KMS-11 (cell line): Measurements from ENCODE around the gene DPT.

Experiments
- H2AFZ ChIP-seq: fragments of 200-600 bp; sonication (generic); 2 replicates; pipeline ENCODE4 v1.6.1; 2016; ENCODE audit warnings: antibody characterized with exemption, mixed run types, low read depth
- H3K27ac ChIP-seq: fragments of 200-600 bp; sonication (generic); 2 replicates; pipeline ENCODE4 v1.6.1; 2016; ENCODE audit warnings: mild to moderate bottlenecking, mixed run types
- H3K27me3 ChIP-seq: fragments of 200-600 bp; sonication (generic); 2 replicates; pipeline ENCODE4 v1.6.1; 2017; ENCODE audit warnings: mild to moderate bottlenecking, low read depth, mixed run types, moderate library complexity; ENCODE audit not compliant: insufficient read depth
- H3K36me3 ChIP-seq: fragments of 200-600 bp; sonication (generic); 2 replicates; pipeline ENCODE4 v1.6.1; 2017; ENCODE audit warnings: mild to moderate bottlenecking, mixed run types; ENCODE audit not compliant: insufficient read depth
- H3K4me1 ChIP-seq: fragments of 200-600 bp; sonication (generic); 2 replicates; pipeline ENCODE4 v1.6.1; 2016; ENCODE audit warnings: mild to moderate bottlenecking, low read depth, mixed run types; ENCODE audit not compliant: poor library complexity, severe bottlenecking
- H3K4me2 ChIP-seq: fragments of 200-600 bp; sonication (generic); 2 replicates; pipeline ENCODE4 v1.7.0; 2016; ENCODE audit warnings: mild to moderate bottlenecking, mixed run types
- H3K4me3 ChIP-seq: fragments of 200-600 bp; sonication (generic); IDR thresholded peaks from 2 replicates; pipeline ENCODE4 v1.6.1; 2017; ENCODE audit warnings: low read depth, low read length, mixed read lengths; ENCODE audit not compliant: insufficient read depth
- H3K79me2 ChIP-seq: fragments of 200-600 bp; sonication (generic); 2 replicates; pipeline ENCODE4 v1.6.1; 2016; ENCODE audit warnings: low read depth, mixed run types; ENCODE audit not compliant: insufficient read depth
- H3K9ac ChIP-seq: fragments of 200-600 bp; sonication (generic); 2 replicates; pipeline ENCODE4 v1.6.1; 2016; ENCODE audit warnings: mild to moderate bottlenecking, mixed run types
- H4K20me1 ChIP-seq: fragments of 200-600 bp; sonication (generic); 2 replicates; pipeline ENCODE4 v1.6.1; 2016; ENCODE audit warnings: mild to moderate bottlenecking, mixed run types; ENCODE audit not compliant: insufficient read depth
- TF ChIP-seq, protein P1 (sequence below): fragments of 200-600 bp; sonication (generic); conservative IDR thresholded peaks from 2 replicates; pipeline ENCODE4 v1.6.1; 2017; ENCODE audit warnings: low read depth, mild to moderate bottlenecking, antibody characterized with exemption, low read length, moderate library complexity, mixed read lengths

Gene DPT

DNA sequence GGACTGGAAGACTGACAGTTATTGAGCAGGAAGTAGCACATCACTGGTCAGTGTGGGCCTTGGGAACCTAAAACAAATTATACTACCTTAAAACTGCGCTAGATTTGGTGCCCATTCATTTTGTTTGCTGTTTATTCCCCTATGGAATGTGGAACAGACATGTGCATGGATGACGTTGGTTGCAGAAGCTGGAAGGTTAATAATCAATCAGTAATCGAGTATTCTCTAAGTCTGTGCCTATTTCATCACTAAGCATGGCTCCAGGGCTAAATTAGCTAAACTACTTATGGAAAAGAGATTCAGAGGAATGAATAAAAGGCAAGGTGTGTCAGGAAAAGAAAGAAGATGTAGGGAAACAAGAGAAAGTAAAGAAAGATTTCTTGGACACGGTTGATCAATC is 33.5 kb upstream of the DPT start:
- H3K4me1 ChIP-seq: no peaks in the 10 kb centered on the region
- TF ChIP-seq, protein P1, sequence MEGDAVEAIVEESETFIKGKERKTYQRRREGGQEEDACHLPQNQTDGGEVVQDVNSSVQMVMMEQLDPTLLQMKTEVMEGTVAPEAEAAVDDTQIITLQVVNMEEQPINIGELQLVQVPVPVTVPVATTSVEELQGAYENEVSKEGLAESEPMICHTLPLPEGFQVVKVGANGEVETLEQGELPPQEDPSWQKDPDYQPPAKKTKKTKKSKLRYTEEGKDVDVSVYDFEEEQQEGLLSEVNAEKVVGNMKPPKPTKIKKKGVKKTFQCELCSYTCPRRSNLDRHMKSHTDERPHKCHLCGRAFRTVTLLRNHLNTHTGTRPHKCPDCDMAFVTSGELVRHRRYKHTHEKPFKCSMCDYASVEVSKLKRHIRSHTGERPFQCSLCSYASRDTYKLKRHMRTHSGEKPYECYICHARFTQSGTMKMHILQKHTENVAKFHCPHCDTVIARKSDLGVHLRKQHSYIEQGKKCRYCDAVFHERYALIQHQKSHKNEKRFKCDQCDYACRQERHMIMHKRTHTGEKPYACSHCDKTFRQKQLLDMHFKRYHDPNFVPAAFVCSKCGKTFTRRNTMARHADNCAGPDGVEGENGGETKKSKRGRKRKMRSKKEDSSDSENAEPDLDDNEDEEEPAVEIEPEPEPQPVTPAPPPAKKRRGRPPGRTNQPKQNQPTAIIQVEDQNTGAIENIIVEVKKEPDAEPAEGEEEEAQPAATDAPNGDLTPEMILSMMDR: no peak
- H3K27me3 ChIP-seq: no peaks in the 10 kb centered on the region
- H3K27ac ChIP-seq: no peak overlapping the region
- no peaks in the 10 kb centered on the region for H4K20me1 ChIP-seq
- H3K9ac ChIP-seq: no peak overlapping the region
- H3K4me3 ChIP-seq: no peak overlapping the region
- no peak overlapping the region for H2AFZ ChIP-seq
- no peaks in the 10 kb centered on the region for H3K36me3 ChIP-seq
- H3K4me2 ChIP-seq: no peak overlapping the region
- H3K79me2 ChIP-seq: no peaks in the 10 kb centered on the region

DNA sequence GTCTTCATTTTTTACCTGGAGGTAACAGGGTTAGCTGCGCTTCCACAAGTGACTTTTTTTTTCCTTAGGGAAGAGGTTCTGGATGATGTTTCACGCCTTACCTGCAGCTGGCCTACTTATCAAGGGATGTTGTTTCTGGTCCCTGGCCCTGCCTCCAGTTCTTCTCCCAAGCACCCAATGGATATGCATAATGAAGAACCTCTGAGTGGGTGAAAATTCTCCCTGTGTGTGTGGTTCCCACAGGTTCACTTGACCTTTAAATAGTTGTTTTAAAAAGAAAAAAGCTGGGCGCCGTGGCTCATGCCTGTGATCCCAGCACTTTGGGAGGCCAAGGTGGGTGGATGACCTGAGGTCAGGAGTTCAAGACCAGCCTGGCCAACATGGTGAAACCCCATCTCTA is 31.8 kb upstream of the DPT start:
- TF ChIP-seq, protein P1: no peak
- Histone ChIP-seq H3K27me3 (no peaks in the 10 kb centered on the region), H2AFZ (no peak overlapping the region), H3K9ac (no peak overlapping the region), H4K20me1 (no peaks in the 10 kb centered on the region), H3K36me3 (no peaks in the 10 kb centered on the region), H3K4me2 (no peak overlapping the region), H3K79me2 (no peaks in the 10 kb centered on the region), H3K4me3 (no peak overlapping the region), H3K27ac (no peak overlapping the region), H3K4me1 (no peaks in the 10 kb centered on the region)

DNA sequence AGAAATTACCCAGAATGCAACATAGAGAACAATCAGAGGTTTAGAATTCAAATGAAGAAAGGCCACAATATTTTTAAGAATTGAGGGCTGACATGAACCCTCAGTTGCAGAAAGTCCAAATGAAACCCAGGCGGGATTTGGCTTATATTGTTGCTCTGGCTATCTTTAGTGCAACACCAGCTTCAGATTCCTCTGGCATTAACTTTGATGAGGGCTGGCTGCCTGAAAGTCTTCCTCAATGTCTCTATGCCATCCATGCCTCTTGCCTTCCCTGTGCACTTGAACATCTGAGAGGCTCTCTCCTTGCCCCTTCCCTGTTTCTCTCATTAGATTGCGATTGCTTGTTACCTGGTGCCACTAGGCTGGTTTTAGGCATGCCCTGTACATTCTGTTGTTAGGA is 31.2 kb upstream of the DPT start:
- TF ChIP-seq, protein P1: no peak
- no peaks in the 10 kb centered on the region for H3K36me3 ChIP-seq
- H3K27me3 ChIP-seq: no peaks in the 10 kb centered on the region
- H3K27ac ChIP-seq: no peak overlapping the region
- no peak overlapping the region for H3K4me2 ChIP-seq
- no peak overlapping the region for H3K4me3 ChIP-seq
- no peaks in the 10 kb centered on the region for H3K4me1 ChIP-seq
- H3K9ac ChIP-seq: no peak overlapping the region
- H3K79me2 ChIP-seq: no peaks in the 10 kb centered on the region
- no peak overlapping the region for H2AFZ ChIP-seq
- H4K20me1 ChIP-seq: no peaks in the 10 kb centered on the region

DNA sequence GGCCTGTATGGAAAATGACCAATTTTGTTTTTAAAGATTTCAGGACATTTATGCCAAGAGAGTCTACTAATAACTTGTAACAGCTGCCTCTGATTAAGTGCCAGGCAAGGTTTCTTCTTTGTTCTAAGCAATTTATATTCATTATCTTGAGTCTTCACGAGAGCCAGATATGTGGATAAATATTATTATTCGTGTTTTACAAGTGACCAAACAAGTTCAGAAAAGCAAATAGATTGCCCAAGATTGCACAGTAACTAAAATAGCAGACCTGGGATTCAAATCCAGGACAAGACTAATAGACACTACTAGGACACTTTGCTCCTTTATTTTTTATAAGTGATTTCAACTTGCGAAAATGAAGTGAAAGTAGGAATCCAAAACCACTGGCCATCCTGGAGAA is 30.1 kb upstream of the DPT start:
- Histone ChIP-seq H3K27ac (no peak overlapping the region), H3K36me3 (no peaks in the 10 kb centered on the region), H3K27me3 (no peaks in the 10 kb centered on the region), H2AFZ (no peak overlapping the region), H3K4me3 (no peak overlapping the region), H3K4me1 (no peaks in the 10 kb centered on the region), H3K4me2 (no peak overlapping the region), H3K9ac (no peak overlapping the region), H4K20me1 (no peaks in the 10 kb centered on the region), H3K79me2 (no peaks in the 10 kb centered on the region)
- TF ChIP-seq, protein P1: no peak

DNA sequence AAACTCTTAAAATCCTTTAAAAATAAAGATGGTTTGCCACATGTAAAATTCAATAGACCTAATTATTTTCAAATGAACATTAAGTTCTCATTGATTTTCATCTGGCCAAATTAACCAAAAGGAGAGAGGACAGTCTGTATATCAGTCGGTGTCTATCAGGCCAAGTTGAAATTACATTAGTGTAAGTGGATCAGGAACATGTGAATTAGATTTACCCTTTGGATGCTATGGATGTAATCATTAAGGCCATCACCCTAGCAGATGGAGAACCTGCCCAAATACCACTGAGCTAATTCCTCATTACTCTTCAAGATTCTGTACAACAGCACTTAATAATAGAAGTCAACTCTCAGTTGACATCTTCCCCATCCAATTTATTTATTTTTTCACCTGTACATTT is 29.5 kb upstream of the DPT start:
- H3K36me3 ChIP-seq: no peaks in the 10 kb centered on the region

More for the DNA sequence above, 29.5 kb upstream of the DPT start:
- no peak overlapping the region for H3K4me2 ChIP-seq
- no peak overlapping the region for H3K27ac ChIP-seq
- TF ChIP-seq, protein P1: no peak
- H4K20me1 ChIP-seq: no peaks in the 10 kb centered on the region
- no peak overlapping the region for H3K9ac ChIP-seq
- H3K4me3 ChIP-seq: no peak overlapping the region
- H3K4me1 ChIP-seq: no peaks in the 10 kb centered on the region
- H2AFZ ChIP-seq: no peak overlapping the region
- no peaks in the 10 kb centered on the region for H3K27me3 ChIP-seq
- no peaks in the 10 kb centered on the region for H3K79me2 ChIP-seq
